HEK293T (cell line): ENCODE data around the gene PTGR3.

Source experiments
- CTBP1 ChIP-seq: fragments of 450-650 bp; IDR thresholded peaks from 2 replicates; pipeline ENCODE4 v1.6.1; 2016; ENCODE audit warnings: borderline replicate concordance
- ELF4 ChIP-seq: fragments of 450-650 bp; IDR thresholded peaks from 2 replicates; pipeline ENCODE4 v1.6.1; 2017; ENCODE audit warnings: antibody characterized with exemption
- FOXK2 ChIP-seq: fragments of 450-650 bp; IDR thresholded peaks from 2 replicates; pipeline ENCODE4 v1.6.1; 2016; ENCODE audit warnings: mild to moderate bottlenecking
- HDGF ChIP-seq: fragments of 450-650 bp; IDR thresholded peaks from 2 replicates; pipeline ENCODE4 v1.6.1; 2017; ENCODE audit warnings: antibody characterized with exemption, borderline replicate concordance
- TARDBP ChIP-seq: fragments of 450-650 bp; IDR thresholded peaks from 2 replicates; pipeline ENCODE4 v1.6.1; 2016
- ZNF384 ChIP-seq: fragments of 450-650 bp; IDR thresholded peaks from 2 replicates; pipeline ENCODE4 v1.6.1; 2016

GRCh38 chr18:75201282-75202270 lies 7.4 kb downstream of the PTGR3 start:
- TF ChIP-seq ZNF384 (no peak), TARDBP (no peak), CTBP1 (no peak), HDGF (no peak), ELF4 (no peak), FOXK2 (no peak)
